ENCODE results near the gene STX8.
A peak's percentile ranks its signal among the peaks of the same experiment; 100 is the strongest.

Gene STX8

GRCh38 chr17:9256751-9257629 lies 318.6 kb downstream of the STX8 start:
- peak; percentile 78 for DNase-seq

GRCh38 chr17:9256361-9256750 lies 319.3 kb downstream of the STX8 start:
- no peak for DNase-seq

GRCh38 chr17:9255833-9256232 lies 319.8 kb downstream of the STX8 start:
- no peak for DNase-seq

- DNase-seq: no peak
These were observed 320.8 kb downstream of the STX8 start for GRCh38 chr17:9254841-9255240.

GRCh38 chr17:9253308-9253707 lies 322.3 kb downstream of the STX8 start:
- DNase-seq: no peak

- no peak for DNase-seq
These were observed 324.3 kb downstream of the STX8 start for GRCh38 chr17:9251273-9251672.

- no peak for DNase-seq
These were observed 326.2 kb downstream of the STX8 start for GRCh38 chr17:9249245-9249953.

- DNase-seq: no peak
These were observed 328.1 kb downstream of the STX8 start for GRCh38 chr17:9247401-9247938.

- no peak for DNase-seq
These were observed 331.3 kb downstream of the STX8 start for GRCh38 chr17:9244066-9245052.

GRCh38 chr17:9242983-9243382 lies 332.6 kb downstream of the STX8 start:
- DNase-seq: no peak

- no peak for DNase-seq
These were observed 333.1 kb downstream of the STX8 start for GRCh38 chr17:9242497-9242881.

GRCh38 chr17:9241774-9242496 lies 333.7 kb downstream of the STX8 start:
- DNase-seq: no peak

- DNase-seq: no peak
These were observed 334.3 kb downstream of the STX8 start for GRCh38 chr17:9241371-9241712.

- peak; percentile 16 for DNase-seq
These were observed 334.8 kb downstream of the STX8 start for GRCh38 chr17:9240659-9241370.

GRCh38 chr17:9239793-9240658 lies 335.6 kb downstream of the STX8 start:
- peak; percentile 85 for DNase-seq

- DNase-seq: peak; percentile 29
These were observed 336.3 kb downstream of the STX8 start for GRCh38 chr17:9239246-9239792.

GRCh38 chr17:9238340-9239245 lies 337.0 kb downstream of the STX8 start:
- no peak for DNase-seq

- DNase-seq: no peak
These were observed 337.8 kb downstream of the STX8 start for GRCh38 chr17:9237661-9238301.

- no peak for DNase-seq
These were observed 338.6 kb downstream of the STX8 start for GRCh38 chr17:9237053-9237410.

Measured in hematopoietic multipotent progenitor cell treated with erythropoietin and hydrocortisone succinate and interleukin-3 and kit ligand, for 4 days (in vitro differentiated cells).